PC-3 (cell line): ENCODE results near the gene CTNND2.

Experiments
- EZH2 ChIP-seq: fragments of 300-600 bp; sonication (generic); IDR thresholded peaks from one replicate; pipeline ENCODE4 v1.6.1; 2017; ENCODE audit warnings: antibody characterized with exemption, mild to moderate bottlenecking, low read length; ENCODE audit not compliant: unreplicated experiment
- EZH2phosphoT487 ChIP-seq: fragments of 300-600 bp; sonication (generic); IDR thresholded peaks from 2 replicates; pipeline ENCODE4 v1.6.1; 2018; ENCODE audit warnings: mild to moderate bottlenecking, antibody characterized with exemption, low read length, borderline replicate concordance
- TF ChIP-seq, protein P1 (sequence below): fragments of 300-600 bp; sonication (generic); conservative IDR thresholded peaks from 2 replicates; pipeline ENCODE4 v1.5.1; 2017; ENCODE audit warnings: antibody characterized with exemption, low read depth, mild to moderate bottlenecking, low read length

DNA sequence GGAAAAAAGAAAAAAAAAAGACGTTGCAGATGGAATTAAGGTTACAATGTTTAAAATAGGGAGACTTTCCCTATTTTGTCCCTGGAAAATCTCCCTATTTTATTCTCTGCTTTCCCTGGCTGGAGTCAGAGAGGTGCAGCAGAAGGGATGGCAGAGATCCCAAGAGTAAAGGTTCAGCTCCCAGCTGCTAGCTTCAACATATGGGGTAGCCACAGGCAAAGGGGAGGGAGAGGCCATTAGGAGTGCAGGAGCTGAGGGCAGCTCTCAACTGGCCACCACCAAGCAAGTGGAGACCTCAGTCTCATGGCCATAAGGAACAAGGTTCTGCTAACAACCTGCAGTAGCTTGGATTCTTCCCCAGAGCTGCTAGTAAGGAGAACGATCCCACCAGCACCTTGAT, 776.2 kb downstream of the CTNND2 start:
- TF ChIP-seq EZH2 (no peak), EZH2phosphoT487 (no peak)
- TF ChIP-seq, protein P1, sequence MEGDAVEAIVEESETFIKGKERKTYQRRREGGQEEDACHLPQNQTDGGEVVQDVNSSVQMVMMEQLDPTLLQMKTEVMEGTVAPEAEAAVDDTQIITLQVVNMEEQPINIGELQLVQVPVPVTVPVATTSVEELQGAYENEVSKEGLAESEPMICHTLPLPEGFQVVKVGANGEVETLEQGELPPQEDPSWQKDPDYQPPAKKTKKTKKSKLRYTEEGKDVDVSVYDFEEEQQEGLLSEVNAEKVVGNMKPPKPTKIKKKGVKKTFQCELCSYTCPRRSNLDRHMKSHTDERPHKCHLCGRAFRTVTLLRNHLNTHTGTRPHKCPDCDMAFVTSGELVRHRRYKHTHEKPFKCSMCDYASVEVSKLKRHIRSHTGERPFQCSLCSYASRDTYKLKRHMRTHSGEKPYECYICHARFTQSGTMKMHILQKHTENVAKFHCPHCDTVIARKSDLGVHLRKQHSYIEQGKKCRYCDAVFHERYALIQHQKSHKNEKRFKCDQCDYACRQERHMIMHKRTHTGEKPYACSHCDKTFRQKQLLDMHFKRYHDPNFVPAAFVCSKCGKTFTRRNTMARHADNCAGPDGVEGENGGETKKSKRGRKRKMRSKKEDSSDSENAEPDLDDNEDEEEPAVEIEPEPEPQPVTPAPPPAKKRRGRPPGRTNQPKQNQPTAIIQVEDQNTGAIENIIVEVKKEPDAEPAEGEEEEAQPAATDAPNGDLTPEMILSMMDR, result no peak
